HEK293 (cell line): ENCODE measurements around the gene KIF5A.

Source experiments
- BCL11B ChIP-seq: fragments of 450-650 bp; formaldehyde crosslinking; IDR thresholded peaks from 2 replicates; pipeline ENCODE4 v1.5.1; 2016; ENCODE audit warnings: low read depth, missing biosample characterization, missing genetic modification characterization
- KLF1 ChIP-seq: fragments of 450-650 bp; formaldehyde crosslinking; IDR thresholded peaks from 2 replicates; pipeline ENCODE4 v1.5.1; 2016; ENCODE audit warnings: missing biosample characterization, missing genetic modification characterization
- KLF7 ChIP-seq: fragments of 450-650 bp; formaldehyde crosslinking; IDR thresholded peaks from 2 replicates; pipeline ENCODE4 v1.5.1; 2016; ENCODE audit warnings: missing biosample characterization, missing genetic modification characterization, borderline replicate concordance
- KLF9 ChIP-seq: fragments of 450-650 bp; formaldehyde crosslinking; IDR thresholded peaks from 2 replicates; pipeline ENCODE4 v1.5.1; 2016; ENCODE audit warnings: missing biosample characterization, missing genetic modification characterization, low read depth
- PBX3 ChIP-seq: sonication (generic); formaldehyde crosslinking; IDR thresholded peaks from 2 replicates; pipeline ENCODE4 v1.8.1; 2022; ENCODE audit warnings: mild to moderate bottlenecking, moderate library complexity, missing genetic modification reagents
- SP3 ChIP-seq: fragments of 450-650 bp; formaldehyde crosslinking; IDR thresholded peaks from 2 replicates; pipeline ENCODE4 v1.5.1; 2016; ENCODE audit warnings: missing biosample characterization, missing genetic modification characterization
- ZFP37 ChIP-seq: fragments of 450-650 bp; formaldehyde crosslinking; IDR thresholded peaks from 2 replicates; pipeline ENCODE4 v1.5.1; 2016; ENCODE audit warnings: missing biosample characterization, missing genetic modification characterization
- ZNF112 ChIP-seq: fragments of 450-650 bp; formaldehyde crosslinking; IDR thresholded peaks from 2 replicates; pipeline ENCODE4 v1.5.0; 2017; ENCODE audit warnings: missing biosample characterization, missing genetic modification characterization
- ZNF114 ChIP-seq: fragments of 450-650 bp; formaldehyde crosslinking; IDR thresholded peaks from 2 replicates; pipeline ENCODE4 v1.5.0; 2017; ENCODE audit warnings: missing biosample characterization, missing genetic modification characterization
- ZNF146 ChIP-seq: fragments of 450-650 bp; formaldehyde crosslinking; IDR thresholded peaks from 2 replicates; pipeline ENCODE4 v1.5.1; 2016; ENCODE audit warnings: missing biosample characterization, missing genetic modification characterization
- ZNF174 ChIP-seq: fragments of 450-650 bp; formaldehyde crosslinking; IDR thresholded peaks from 2 replicates; pipeline ENCODE4 v1.5.0; 2017; ENCODE audit warnings: missing biosample characterization, mild to moderate bottlenecking, missing genetic modification characterization
- ZNF184 ChIP-seq: fragments of 450-650 bp; IDR thresholded peaks from 2 replicates; pipeline ENCODE4 v1.5.1; 2018; ENCODE audit warnings: missing biosample characterization, mild to moderate bottlenecking, missing genetic modification characterization
- ZNF292 ChIP-seq: fragments of 450-650 bp; formaldehyde crosslinking; IDR thresholded peaks from 2 replicates; pipeline ENCODE4 v1.5.1; 2016; ENCODE audit warnings: low read depth, missing biosample characterization, missing genetic modification characterization, borderline replicate concordance
- ZNF449 ChIP-seq: fragments of 450-650 bp; formaldehyde crosslinking; IDR thresholded peaks from 2 replicates; pipeline ENCODE4 v1.5.1; 2017; ENCODE audit warnings: missing biosample characterization, mild to moderate bottlenecking, missing genetic modification characterization, moderate library complexity
- ZNF510 ChIP-seq: fragments of 450-650 bp; formaldehyde crosslinking; IDR thresholded peaks from 2 replicates; pipeline ENCODE4 v1.5.1; 2018; ENCODE audit warnings: mild to moderate bottlenecking, missing genetic modification characterization, missing biosample characterization; ENCODE audit not compliant: insufficient replicate concordance
- ZNF514 ChIP-seq: fragments of 450-650 bp; formaldehyde crosslinking; IDR thresholded peaks from 2 replicates; pipeline ENCODE4 v1.5.1; 2016; ENCODE audit warnings: missing biosample characterization, missing genetic modification characterization
- ZNF76 ChIP-seq: fragments of 450-650 bp; formaldehyde crosslinking; IDR thresholded peaks from 2 replicates; pipeline ENCODE4; 2016; ENCODE audit warnings: low read depth, missing biosample characterization, missing genetic modification characterization, borderline replicate concordance
- ZNF777 ChIP-seq: fragments of 450-650 bp; formaldehyde crosslinking; IDR thresholded peaks from 2 replicates; pipeline ENCODE4 v1.5.1; 2017; ENCODE audit warnings: missing biosample characterization, missing genetic modification characterization, borderline replicate concordance
- ZNF843 ChIP-seq: fragments of 450-650 bp; formaldehyde crosslinking; IDR thresholded peaks from 2 replicates; pipeline ENCODE4 v1.5.1; 2016; ENCODE audit warnings: missing biosample characterization, missing genetic modification characterization
- TF ChIP-seq, protein P1 (sequence below): fragments of 450-650 bp; formaldehyde crosslinking; IDR thresholded peaks from 2 replicates; pipeline ENCODE4 v1.5.1; 2016; ENCODE audit warnings: missing biosample characterization, missing genetic modification characterization, low read depth
- TF ChIP-seq, protein P2 (sequence below): fragments of 450-650 bp; formaldehyde crosslinking; IDR thresholded peaks from 2 replicates; pipeline ENCODE4 v1.5.1; 2016; ENCODE audit warnings: missing biosample characterization, missing genetic modification characterization, borderline replicate concordance
- TF ChIP-seq, protein P3 (sequence below): fragments of 450-650 bp; formaldehyde crosslinking; IDR thresholded peaks from 2 replicates; pipeline ENCODE4 v1.5.1; 2016; ENCODE audit warnings: missing biosample characterization, missing genetic modification characterization
- TF ChIP-seq, protein P4 (sequence below): fragments of 450-650 bp; formaldehyde crosslinking; IDR thresholded peaks from 2 replicates; pipeline ENCODE4 v1.5.1; 2016; ENCODE audit warnings: missing biosample characterization, missing genetic modification characterization

Gene KIF5A

DNA sequence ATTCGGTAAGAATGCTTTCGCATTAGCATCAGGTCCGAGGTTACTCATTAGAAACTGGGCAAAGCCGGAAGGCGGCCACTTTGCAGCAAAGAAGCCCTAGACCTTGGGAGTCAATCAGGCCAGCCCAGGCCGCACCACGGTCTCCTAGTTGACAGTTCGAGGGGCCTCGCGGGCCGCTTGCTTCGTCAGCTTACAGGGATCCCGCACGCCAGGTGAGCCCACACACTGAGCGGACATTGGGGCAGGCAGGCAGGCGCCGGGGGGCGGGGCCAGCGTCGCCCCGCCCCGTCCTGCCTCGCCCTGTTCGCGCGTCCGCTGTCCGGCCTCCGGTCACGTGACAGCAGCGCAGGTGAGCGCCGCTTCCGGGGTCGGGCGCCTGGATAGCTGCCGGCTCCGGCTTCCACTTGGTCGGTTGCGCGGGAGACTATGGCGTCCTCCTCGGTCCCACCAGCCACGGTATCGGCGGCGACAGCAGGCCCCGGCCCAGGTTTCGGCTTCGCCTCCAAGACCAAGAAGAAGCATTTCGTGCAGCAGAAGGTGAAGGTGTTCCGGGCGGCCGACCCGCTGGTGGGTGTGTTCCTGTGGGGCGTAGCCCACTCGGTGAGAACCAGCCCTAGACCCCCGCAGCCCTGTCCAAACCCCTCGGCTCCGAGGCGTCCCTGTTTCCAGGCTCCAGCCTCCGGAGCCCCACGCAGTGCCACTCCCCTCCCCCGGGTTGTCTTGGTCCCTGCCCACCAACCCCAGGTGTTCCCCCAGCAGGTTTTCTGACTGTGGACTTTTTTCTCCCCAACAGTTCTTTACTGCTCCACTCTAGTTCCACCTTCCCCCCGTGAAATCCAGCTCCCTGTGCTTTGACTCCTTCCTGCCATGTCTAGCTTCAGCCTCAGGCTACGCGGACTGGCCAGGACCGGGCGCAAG, 41.3 kb downstream of the KIF5A start, which contains the start of gene PIP4K2C (continued):
- TF ChIP-seq, protein P1, sequence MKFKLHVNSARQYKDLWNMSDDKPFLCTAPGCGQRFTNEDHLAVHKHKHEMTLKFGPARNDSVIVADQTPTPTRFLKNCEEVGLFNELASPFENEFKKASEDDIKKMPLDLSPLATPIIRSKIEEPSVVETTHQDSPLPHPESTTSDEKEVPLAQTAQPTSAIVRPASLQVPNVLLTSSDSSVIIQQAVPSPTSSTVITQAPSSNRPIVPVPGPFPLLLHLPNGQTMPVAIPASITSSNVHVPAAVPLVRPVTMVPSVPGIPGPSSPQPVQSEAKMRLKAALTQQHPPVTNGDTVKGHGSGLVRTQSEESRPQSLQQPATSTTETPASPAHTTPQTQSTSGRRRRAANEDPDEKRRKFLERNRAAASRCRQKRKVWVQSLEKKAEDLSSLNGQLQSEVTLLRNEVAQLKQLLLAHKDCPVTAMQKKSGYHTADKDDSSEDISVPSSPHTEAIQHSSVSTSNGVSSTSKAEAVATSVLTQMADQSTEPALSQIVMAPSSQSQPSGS (tag by site-specific recombination) = no peak
- TF ChIP-seq SP3 (tag by site-specific recombination) (peak; percentile 88), ZNF449 (tag by site-specific recombination) (0 out of 2 replicates have a peak, but pooled peaks have one; percentile 11), ZNF510 (tag by site-specific recombination) (no peak), ZNF184 (tag by site-specific recombination) (no peak), ZNF843 (tag by site-specific recombination) (0 out of 2 replicates have a peak, but pooled peaks have one; percentile 33), ZFP37 (tag by site-specific recombination) (no peak), PBX3 (CRISPR knock-in tag) (0 out of 2 replicates have a peak, but pooled peaks have one; percentile 23), KLF7 (tag by site-specific recombination) (peak; percentile 69; the same call in 1 of the 2 replicates), BCL11B (tag by site-specific recombination) (no peak), ZNF146 (tag by site-specific recombination) (no peak), ZNF292 (tag by site-specific recombination) (no peak), ZNF514 (tag by site-specific recombination) (no peak), ZNF112 (tag by site-specific recombination) (no peak), KLF1 (tag by site-specific recombination) (peak; percentile 62), KLF9 (tag by site-specific recombination) (peak; percentile 93), ZNF76 (tag by site-specific recombination) (peak; percentile 21; the same call in 1 of the 2 replicates), ZNF174 (tag by site-specific recombination) (no peak), ZNF777 (tag by site-specific recombination) (no peak), ZNF114 (tag by site-specific recombination) (no peak)
- TF ChIP-seq, protein P2, sequence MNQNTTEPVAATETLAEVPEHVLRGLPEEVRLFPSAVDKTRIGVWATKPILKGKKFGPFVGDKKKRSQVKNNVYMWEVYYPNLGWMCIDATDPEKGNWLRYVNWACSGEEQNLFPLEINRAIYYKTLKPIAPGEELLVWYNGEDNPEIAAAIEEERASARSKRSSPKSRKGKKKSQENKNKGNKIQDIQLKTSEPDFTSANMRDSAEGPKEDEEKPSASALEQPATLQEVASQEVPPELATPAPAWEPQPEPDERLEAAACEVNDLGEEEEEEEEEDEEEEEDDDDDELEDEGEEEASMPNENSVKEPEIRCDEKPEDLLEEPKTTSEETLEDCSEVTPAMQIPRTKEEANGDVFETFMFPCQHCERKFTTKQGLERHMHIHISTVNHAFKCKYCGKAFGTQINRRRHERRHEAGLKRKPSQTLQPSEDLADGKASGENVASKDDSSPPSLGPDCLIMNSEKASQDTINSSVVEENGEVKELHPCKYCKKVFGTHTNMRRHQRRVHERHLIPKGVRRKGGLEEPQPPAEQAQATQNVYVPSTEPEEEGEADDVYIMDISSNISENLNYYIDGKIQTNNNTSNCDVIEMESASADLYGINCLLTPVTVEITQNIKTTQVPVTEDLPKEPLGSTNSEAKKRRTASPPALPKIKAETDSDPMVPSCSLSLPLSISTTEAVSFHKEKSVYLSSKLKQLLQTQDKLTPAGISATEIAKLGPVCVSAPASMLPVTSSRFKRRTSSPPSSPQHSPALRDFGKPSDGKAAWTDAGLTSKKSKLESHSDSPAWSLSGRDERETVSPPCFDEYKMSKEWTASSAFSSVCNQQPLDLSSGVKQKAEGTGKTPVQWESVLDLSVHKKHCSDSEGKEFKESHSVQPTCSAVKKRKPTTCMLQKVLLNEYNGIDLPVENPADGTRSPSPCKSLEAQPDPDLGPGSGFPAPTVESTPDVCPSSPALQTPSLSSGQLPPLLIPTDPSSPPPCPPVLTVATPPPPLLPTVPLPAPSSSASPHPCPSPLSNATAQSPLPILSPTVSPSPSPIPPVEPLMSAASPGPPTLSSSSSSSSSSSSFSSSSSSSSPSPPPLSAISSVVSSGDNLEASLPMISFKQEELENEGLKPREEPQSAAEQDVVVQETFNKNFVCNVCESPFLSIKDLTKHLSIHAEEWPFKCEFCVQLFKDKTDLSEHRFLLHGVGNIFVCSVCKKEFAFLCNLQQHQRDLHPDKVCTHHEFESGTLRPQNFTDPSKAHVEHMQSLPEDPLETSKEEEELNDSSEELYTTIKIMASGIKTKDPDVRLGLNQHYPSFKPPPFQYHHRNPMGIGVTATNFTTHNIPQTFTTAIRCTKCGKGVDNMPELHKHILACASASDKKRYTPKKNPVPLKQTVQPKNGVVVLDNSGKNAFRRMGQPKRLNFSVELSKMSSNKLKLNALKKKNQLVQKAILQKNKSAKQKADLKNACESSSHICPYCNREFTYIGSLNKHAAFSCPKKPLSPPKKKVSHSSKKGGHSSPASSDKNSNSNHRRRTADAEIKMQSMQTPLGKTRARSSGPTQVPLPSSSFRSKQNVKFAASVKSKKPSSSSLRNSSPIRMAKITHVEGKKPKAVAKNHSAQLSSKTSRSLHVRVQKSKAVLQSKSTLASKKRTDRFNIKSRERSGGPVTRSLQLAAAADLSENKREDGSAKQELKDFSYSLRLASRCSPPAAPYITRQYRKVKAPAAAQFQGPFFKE (tag by site-specific recombination) = no peak
- TF ChIP-seq, protein P3, sequence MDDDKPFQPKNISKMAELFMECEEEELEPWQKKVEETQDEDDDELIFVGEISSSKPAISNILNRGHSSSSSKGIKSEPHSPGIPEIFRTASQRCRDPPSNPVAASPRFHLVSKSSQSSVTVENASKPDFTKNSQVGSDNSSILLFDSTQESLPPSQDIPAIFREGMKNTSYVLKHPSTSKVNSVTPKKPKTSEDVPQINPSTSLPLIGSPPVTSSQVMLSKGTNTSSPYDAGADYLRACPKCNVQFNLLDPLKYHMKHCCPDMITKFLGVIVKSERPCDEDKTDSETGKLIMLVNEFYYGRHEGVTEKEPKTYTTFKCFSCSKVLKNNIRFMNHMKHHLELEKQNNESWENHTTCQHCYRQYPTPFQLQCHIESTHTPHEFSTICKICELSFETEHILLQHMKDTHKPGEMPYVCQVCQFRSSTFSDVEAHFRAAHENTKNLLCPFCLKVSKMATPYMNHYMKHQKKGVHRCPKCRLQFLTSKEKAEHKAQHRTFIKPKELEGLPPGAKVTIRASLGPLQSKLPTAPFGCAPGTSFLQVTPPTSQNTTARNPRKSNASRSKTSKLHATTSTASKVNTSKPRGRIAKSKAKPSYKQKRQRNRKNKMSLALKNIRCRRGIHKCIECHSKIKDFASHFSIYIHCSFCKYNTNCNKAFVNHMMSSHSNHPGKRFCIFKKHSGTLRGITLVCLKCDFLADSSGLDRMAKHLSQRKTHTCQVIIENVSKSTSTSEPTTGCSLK (tag by site-specific recombination) = no peak
- TF ChIP-seq, protein P4, sequence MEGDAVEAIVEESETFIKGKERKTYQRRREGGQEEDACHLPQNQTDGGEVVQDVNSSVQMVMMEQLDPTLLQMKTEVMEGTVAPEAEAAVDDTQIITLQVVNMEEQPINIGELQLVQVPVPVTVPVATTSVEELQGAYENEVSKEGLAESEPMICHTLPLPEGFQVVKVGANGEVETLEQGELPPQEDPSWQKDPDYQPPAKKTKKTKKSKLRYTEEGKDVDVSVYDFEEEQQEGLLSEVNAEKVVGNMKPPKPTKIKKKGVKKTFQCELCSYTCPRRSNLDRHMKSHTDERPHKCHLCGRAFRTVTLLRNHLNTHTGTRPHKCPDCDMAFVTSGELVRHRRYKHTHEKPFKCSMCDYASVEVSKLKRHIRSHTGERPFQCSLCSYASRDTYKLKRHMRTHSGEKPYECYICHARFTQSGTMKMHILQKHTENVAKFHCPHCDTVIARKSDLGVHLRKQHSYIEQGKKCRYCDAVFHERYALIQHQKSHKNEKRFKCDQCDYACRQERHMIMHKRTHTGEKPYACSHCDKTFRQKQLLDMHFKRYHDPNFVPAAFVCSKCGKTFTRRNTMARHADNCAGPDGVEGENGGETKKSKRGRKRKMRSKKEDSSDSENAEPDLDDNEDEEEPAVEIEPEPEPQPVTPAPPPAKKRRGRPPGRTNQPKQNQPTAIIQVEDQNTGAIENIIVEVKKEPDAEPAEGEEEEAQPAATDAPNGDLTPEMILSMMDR (tag by site-specific recombination) = no peak
